SJSA1 (cell line): Measurements from ENCODE around the gene R3HDM1. TPM values are rescaled to one million over a fixed set of nuclear protein-coding genes. Genes with fewer than 3 reads are reported as not detected.
"Not testable (repeated sequence)": the region's sequence is repeated elsewhere in the genome, so short reads cannot be mapped to it uniquely, and the experiment has no call there.

ENCODE experiments used
- DNase-seq, 2 experiments: peaks; one replicate each; pipeline ENCODE4 v3.0.0-alpha.2; 2015 to 2020; ENCODE audit warnings: low spot score in 2 of 2, low read depth in 1 of 2
- H3K27ac ChIP-seq: fragments of 250-450 bp; sonication (Bioruptor Pico); 2 replicates; pipeline ENCODE4 v1.5.1; 2020; ENCODE audit warnings: mild to moderate bottlenecking, moderate library complexity
- H3K27me3 ChIP-seq: fragments of 250-450 bp; sonication (Bioruptor Pico); replicated peaks from 2 replicates; pipeline ENCODE4 v1.5.1; 2020; ENCODE audit warnings: mild to moderate bottlenecking, moderate library complexity
- H3K36me3 ChIP-seq: fragments of 250-450 bp; sonication (Bioruptor Pico); 2 replicates; pipeline ENCODE4 v1.5.1; 2020; ENCODE audit warnings: mild to moderate bottlenecking
- H3K4me1 ChIP-seq: fragments of 250-450 bp; sonication (Bioruptor Pico); replicated peaks from 2 replicates; pipeline ENCODE4 v1.6.1; 2021; ENCODE audit warnings: mild to moderate bottlenecking
- H3K4me3 ChIP-seq: fragments of 250-450 bp; sonication (Bioruptor Pico); 2 replicates; pipeline ENCODE4 v1.5.1; 2020; ENCODE audit warnings: mild to moderate bottlenecking
- H3K9me3 ChIP-seq: fragments of 250-450 bp; sonication (Bioruptor Pico); replicated peaks from 2 replicates; pipeline ENCODE4 v1.5.1; 2020; ENCODE audit warnings: mild to moderate bottlenecking
- total RNA-seq: library from RNA; depleted of rRNA; stranded (reverse); fragments of >200 nt; shearing (Covaris generic); gene quantifications from 2 replicates; pipeline ENCODE4 v1.2.3, GENCODE V29; 2014

Gene R3HDM1
- total RNA-seq, 1 experiment from 2014 or later: 8.8 TPM

- Histone ChIP-seq H3K36me3 (peaks cover 40% of the 10 kb centered on the region), H3K9me3 (no peaks in the 10 kb centered on the region), H3K27me3 (no peaks in the 10 kb centered on the region), H3K4me3 (no peak overlapping the region), H3K4me1 (0 out of 2 replicates have a peak, but pooled peaks cover 3% of the 10 kb centered on the region), H3K27ac (no peak overlapping the region)
- no peak for DNase-seq
These were observed 143.2 kb downstream of the R3HDM1 start for GRCh38 chr2:135674453-135674852.

GRCh38 chr2:135676031-135676430 lies 144.7 kb downstream of the R3HDM1 start:
- 0 out of 2 replicates have a peak, but pooled peaks cover 3% of the 10 kb centered on the region for H3K4me1 ChIP-seq
- no peaks in the 10 kb centered on the region for H3K9me3 ChIP-seq
- DNase-seq: no peak
- no peaks in the 10 kb centered on the region for H3K27me3 ChIP-seq
- H3K36me3 ChIP-seq: peaks cover 53% of the 10 kb centered on the region
- no peak overlapping the region for H3K4me3 ChIP-seq
- no peak overlapping the region for H3K27ac ChIP-seq

- H3K4me1 ChIP-seq: 0 out of 2 replicates have a peak, but pooled peaks cover 3% of the 10 kb centered on the region
- no peak overlapping the region for H3K4me3 ChIP-seq
- no peaks in the 10 kb centered on the region for H3K27me3 ChIP-seq
- H3K9me3 ChIP-seq: no peaks in the 10 kb centered on the region
- peaks cover 52% of the 10 kb centered on the region for H3K36me3 ChIP-seq
- no peak overlapping the region for H3K27ac ChIP-seq
- DNase-seq: no peak
These were observed 147.8 kb downstream of the R3HDM1 start for GRCh38 chr2:135679125-135679524.

DNA sequence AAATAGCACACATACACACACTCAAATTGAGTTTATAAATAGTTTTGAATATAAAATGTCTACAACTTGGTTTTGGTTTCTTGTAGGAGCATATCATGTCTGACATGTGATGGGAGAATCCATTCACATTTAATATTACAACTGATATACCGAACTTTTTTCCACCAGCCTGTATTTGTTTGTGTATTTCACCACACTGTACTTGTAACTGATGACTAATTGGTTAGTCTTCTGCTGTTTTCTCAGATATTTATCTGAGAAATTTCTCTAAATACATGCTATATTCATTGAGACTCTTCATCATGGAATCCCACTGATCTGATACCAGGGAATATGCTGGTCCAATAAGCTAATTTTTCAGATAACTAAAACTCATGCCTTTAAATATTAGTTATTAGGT lies 154.1 kb downstream of the R3HDM1 start:
- Histone ChIP-seq H3K9me3 (no peaks in the 10 kb centered on the region), H3K27ac (peak overlapping the region; percentile 26; the same call in 1 of the 2 replicates), H3K27me3 (no peaks in the 10 kb centered on the region), H3K36me3 (peaks cover 9% of the 10 kb centered on the region), H3K4me1 (peaks cover 14% of the 10 kb centered on the region), H3K4me3 (no peak overlapping the region)
- DNase-seq: peak in 1 of 2 experiments; percentile 49

DNA sequence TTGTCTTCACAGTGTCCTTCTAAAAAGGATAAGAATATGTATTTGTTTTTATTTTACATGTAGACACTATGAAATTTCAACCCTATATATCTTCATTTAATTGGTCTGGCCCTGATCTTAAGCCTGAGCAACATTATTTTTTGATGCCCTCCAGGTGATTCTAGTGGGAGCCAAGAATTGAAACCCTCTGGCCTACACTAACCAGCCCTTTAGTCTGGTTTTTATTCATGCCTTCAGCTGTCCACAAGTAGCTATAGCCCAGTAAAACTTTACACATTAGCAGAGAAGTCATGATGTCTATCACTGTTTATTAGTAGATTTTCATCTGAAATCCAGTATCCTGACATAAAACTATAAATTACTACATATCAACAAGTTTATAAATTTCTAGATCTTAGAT lies 157.7 kb downstream of the R3HDM1 start:
- no peaks in the 10 kb centered on the region for H3K9me3 ChIP-seq
- H3K27ac ChIP-seq: no peak overlapping the region
- DNase-seq: no peak
- no peaks in the 10 kb centered on the region for H3K27me3 ChIP-seq
- peaks cover 14% of the 10 kb centered on the region for H3K4me1 ChIP-seq
- no peaks in the 10 kb centered on the region for H3K36me3 ChIP-seq
- H3K4me3 ChIP-seq: no peak overlapping the region

GRCh38 chr2:135689679-135690078 lies 158.4 kb downstream of the R3HDM1 start:
- Histone ChIP-seq H3K36me3 (no peaks in the 10 kb centered on the region), H3K9me3 (no peaks in the 10 kb centered on the region), H3K27ac (no peak overlapping the region), H3K4me1 (peaks cover 13% of the 10 kb centered on the region), H3K27me3 (no peaks in the 10 kb centered on the region), H3K4me3 (no peak overlapping the region)
- no peak for DNase-seq

DNA sequence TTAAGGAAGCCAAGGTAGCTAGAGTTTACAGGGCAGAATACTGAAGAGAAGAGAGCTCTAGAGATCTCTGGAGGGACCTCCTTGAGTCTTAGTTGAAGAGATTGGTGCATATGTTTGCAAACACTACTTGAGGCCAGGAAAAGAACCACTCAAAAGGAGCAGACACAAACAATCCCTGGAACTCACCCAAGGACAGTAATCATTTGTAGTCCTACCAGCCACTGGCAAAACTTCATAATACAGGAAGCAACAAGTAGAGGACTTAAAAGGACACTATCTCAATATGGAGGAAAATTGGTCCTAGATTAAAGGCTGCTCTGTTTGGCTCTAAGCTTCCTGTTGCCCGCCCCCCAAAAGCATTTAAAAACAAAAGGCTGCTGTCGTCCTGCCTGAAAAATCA lies 163.4 kb downstream of the R3HDM1 start:
- Histone ChIP-seq H3K4me1 (no peaks in the 10 kb centered on the region), H3K27me3 (no peaks in the 10 kb centered on the region), H3K36me3 (peaks cover 8% of the 10 kb centered on the region; the same call in 1 of the 2 replicates), H3K27ac (no peak overlapping the region), H3K4me3 (no peak overlapping the region), H3K9me3 (no peaks in the 10 kb centered on the region)
- peak in 1 of 2 experiments; percentile 5 for DNase-seq

- DNase-seq: no peak
- H3K36me3 ChIP-seq: peaks cover 8% of the 10 kb centered on the region; the same call in 1 of the 2 replicates
- H3K4me1 ChIP-seq: no peaks in the 10 kb centered on the region
- H3K9me3 ChIP-seq: no peaks in the 10 kb centered on the region
- H3K4me3 ChIP-seq: no peak overlapping the region
- no peak overlapping the region for H3K27ac ChIP-seq
- H3K27me3 ChIP-seq: no peaks in the 10 kb centered on the region
These were observed 167.6 kb downstream of the R3HDM1 start for GRCh38 chr2:135698838-135699237.

GRCh38 chr2:135701442-135701841 lies 170.2 kb downstream of the R3HDM1 start:
- no peak overlapping the region for H3K27ac ChIP-seq
- no peak for DNase-seq

DNA sequence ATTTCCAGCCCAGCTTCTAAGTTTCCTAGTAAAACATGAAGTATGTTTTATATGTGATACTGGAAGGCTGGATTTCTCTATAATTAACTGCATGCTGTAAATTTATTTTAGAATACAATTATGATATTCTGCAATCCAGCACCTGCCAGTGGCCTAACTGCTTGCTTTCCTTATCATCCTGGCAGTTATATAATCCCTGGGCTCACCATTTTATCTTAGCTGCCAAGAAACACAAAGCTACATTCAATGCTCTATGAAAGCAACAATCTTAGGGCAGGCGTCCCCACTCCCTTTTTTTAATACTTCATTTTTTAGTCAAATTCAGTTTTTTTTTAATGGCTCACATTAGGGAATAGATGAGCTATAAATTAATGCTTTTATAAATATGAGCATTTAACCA lies 172.0 kb downstream of the R3HDM1 start:
- Histone ChIP-seq H3K36me3 (no peaks in the 10 kb centered on the region), H3K4me1 (no peaks in the 10 kb centered on the region)
- no peak for DNase-seq

More at GRCh38 chr2:135701442-135701841, 170.2 kb downstream of the R3HDM1 start:
- Histone ChIP-seq H3K27me3 (no peaks in the 10 kb centered on the region), H3K9me3 (no peaks in the 10 kb centered on the region), H3K4me1 (no peaks in the 10 kb centered on the region), H3K36me3 (no peaks in the 10 kb centered on the region), H3K4me3 (no peak overlapping the region)

GRCh38 chr2:135704075-135704474 lies 172.8 kb downstream of the R3HDM1 start:
- not testable (repeated sequence) for H3K27ac ChIP-seq, H3K36me3 ChIP-seq, H3K4me3 ChIP-seq, DNase-seq, H3K27me3 ChIP-seq, H3K4me1 ChIP-seq, H3K9me3 ChIP-seq

More for the DNA sequence above, 172.0 kb downstream of the R3HDM1 start:
- Histone ChIP-seq H3K4me3 (no peak overlapping the region), H3K9me3 (no peaks in the 10 kb centered on the region), H3K27me3 (no peaks in the 10 kb centered on the region), H3K27ac (no peak overlapping the region)

DNA sequence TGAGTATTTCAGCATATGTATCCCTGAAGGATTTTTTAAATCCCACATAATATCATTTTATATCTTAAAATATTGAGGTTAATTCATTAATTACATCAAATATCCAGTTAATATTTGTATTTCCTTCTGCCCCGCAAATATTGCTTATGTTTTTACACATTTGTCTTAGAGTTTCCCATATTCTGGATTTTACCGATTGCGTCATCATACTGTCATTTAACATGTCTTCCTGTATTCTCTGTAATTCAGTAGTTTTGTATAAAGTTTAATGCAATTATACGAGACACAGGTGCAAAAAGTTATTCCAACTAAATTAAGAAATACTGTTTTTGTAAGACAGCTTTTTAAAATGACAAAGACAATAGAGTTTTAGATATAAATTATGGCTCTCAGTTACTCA lies 176.9 kb downstream of the R3HDM1 start:
- DNase-seq: no peak
- Histone ChIP-seq H3K4me3 (no peak overlapping the region), H3K9me3 (no peaks in the 10 kb centered on the region), H3K4me1 (no peaks in the 10 kb centered on the region), H3K36me3 (peaks cover 11% of the 10 kb centered on the region), H3K27ac (no peak overlapping the region), H3K27me3 (no peaks in the 10 kb centered on the region)

DNA sequence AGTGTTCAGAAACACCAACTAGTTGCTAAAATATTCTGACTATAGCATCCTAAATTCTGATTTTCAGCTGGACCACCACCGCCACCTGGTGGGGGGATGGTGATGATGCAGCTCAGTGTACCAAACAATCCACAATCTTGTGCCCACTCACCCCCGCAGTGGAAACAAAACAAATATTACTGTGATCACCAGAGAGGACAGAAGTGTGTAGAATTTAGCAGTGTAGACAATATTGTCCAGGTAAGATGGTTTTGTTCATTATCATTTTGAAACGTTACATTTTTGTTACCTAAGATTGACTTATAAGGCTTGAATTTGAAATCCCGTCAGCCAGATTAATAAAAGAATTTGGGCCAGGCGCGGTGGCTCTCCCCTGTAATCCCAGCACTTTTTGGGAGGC lies 178.7 kb downstream of the R3HDM1 start:
- Histone ChIP-seq H3K27me3 (no peaks in the 10 kb centered on the region), H3K27ac (no peak overlapping the region), H3K9me3 (no peaks in the 10 kb centered on the region), H3K4me3 (no peak overlapping the region), H3K4me1 (no peaks in the 10 kb centered on the region), H3K36me3 (peaks cover 11% of the 10 kb centered on the region)
- DNase-seq: peak; percentile 33 to 53

- H3K4me3 ChIP-seq, DNase-seq, H3K27ac ChIP-seq, H3K27me3 ChIP-seq, H3K4me1 ChIP-seq, H3K9me3 ChIP-seq: not testable (repeated sequence)
- peaks cover 20% of the 10 kb centered on the region for H3K36me3 ChIP-seq
These were observed 183.8 kb downstream of the R3HDM1 start for GRCh38 chr2:135715086-135715485.

GRCh38 chr2:135728064-135728743 lies 196.9 kb downstream of the R3HDM1 start:
- Histone ChIP-seq H3K4me3 (no peak overlapping the region), H3K36me3 (peaks cover 14% of the 10 kb centered on the region), H3K27me3 (no peaks in the 10 kb centered on the region), H3K9me3 (no peaks in the 10 kb centered on the region), H3K4me1 (no peaks in the 10 kb centered on the region), H3K27ac (no peak overlapping the region)
- DNase-seq: no peak
